ENCODE results near the gene NEURL3.

The NEURL3 gene

GRCh38 chr2:96527286-96528005 is 22.3 kb upstream of the NEURL3 start:
- peak; percentile 48 for DNase-seq

GRCh38 chr2:96526615-96527285 is 21.6 kb upstream of the NEURL3 start:
- DNase-seq = no peak

GRCh38 chr2:96526101-96526591 is 21.0 kb upstream of the NEURL3 start:
- DNase-seq = no peak

GRCh38 chr2:96525211-96525507 is 20.0 kb upstream of the NEURL3 start:
- DNase-seq = no peak

- no peak for DNase-seq
Measured at GRCh38 chr2:96524482-96525210, 19.5 kb upstream of the NEURL3 start.

GRCh38 chr2:96523659-96524481 is 18.7 kb upstream of the NEURL3 start:
- DNase-seq = peak; percentile 59

- DNase-seq = no peak
Measured at GRCh38 chr2:96522304-96523203, 17.4 kb upstream of the NEURL3 start.

GRCh38 chr2:96521219-96521618 is 16.1 kb upstream of the NEURL3 start:
- DNase-seq = no peak

- DNase-seq = no peak
Measured at GRCh38 chr2:96520697-96521096, 15.5 kb upstream of the NEURL3 start.

- no peak for DNase-seq
Measured at GRCh38 chr2:96520231-96520630, 15.1 kb upstream of the NEURL3 start.

GRCh38 chr2:96517079-96517478 is 11.9 kb upstream of the NEURL3 start:
- no peak for DNase-seq

- DNase-seq = no peak
Measured at GRCh38 chr2:96514521-96514920, 9.4 kb upstream of the NEURL3 start.

GRCh38 chr2:96512341-96512740 is 7.2 kb upstream of the NEURL3 start:
- no peak for DNase-seq

- DNase-seq = no peak
Measured at GRCh38 chr2:96511851-96512250, 6.7 kb upstream of the NEURL3 start.

- DNase-seq = no peak
Measured at GRCh38 chr2:96510931-96511595, 5.9 kb upstream of the NEURL3 start.

- DNase-seq = no peak
Measured at GRCh38 chr2:96509847-96510230, 4.7 kb upstream of the NEURL3 start.

- peak; percentile 81 for DNase-seq
Measured at GRCh38 chr2:96509114-96509846, 4.1 kb upstream of the NEURL3 start.

- no peak for DNase-seq
Measured at GRCh38 chr2:96508521-96509113, 3.5 kb upstream of the NEURL3 start.

GRCh38 chr2:96507957-96508520 is 2.9 kb upstream of the NEURL3 start:
- peak; percentile 48 for DNase-seq

GRCh38 chr2:96506907-96507240 is 1.7 kb upstream of the NEURL3 start:
- no peak for DNase-seq

Data from fibroblast of skin of right quadriceps (primary cell).